GM12878 (cell line): ENCODE measurements around the gene AGBL4. TPM values are rescaled to one million over a fixed set of nuclear protein-coding genes. Genes with fewer than 3 reads are reported as not detected.
"Not testable (repeated sequence)": the region's sequence is repeated elsewhere in the genome, so short reads cannot be mapped to it uniquely, and the experiment has no call there.

Source experiments
- ATAC-seq: fragments of 200-7000 bp; cut with Tn5 transposase; 3 replicates; pipeline ENCODE4 v1.9.1; 2020; ENCODE audit warnings: mild to moderate bottlenecking, moderate library complexity
- BruUV-seq: library from RNA; stranded (reverse); fragments of 400-500 nt; replicated peaks from 2 replicates; lab custom pipeline; 2021; lab: Mats Ljungman, UMichigan
- CTCF ChIA-PET: fragments of 300-600 bp; sonication (Branson Sonifier 250); formaldehyde crosslinking; extraction: SDS; loops from one replicate; lab custom pipeline; 2021; ENCODE audit warnings: inconsistent platforms; lab: Yijun Ruan, JAX
- POLR2A ChIA-PET: fragments of 350-600 bp; formaldehyde crosslinking; extraction: SDS; loops from one replicate; lab custom pipeline; 2021; ENCODE audit warnings: inconsistent platforms; lab: Charles Lee
- RAD21 ChIA-PET: fragments of 300-600 bp; sonication (Branson Sonifier 250); formaldehyde crosslinking; loops from one replicate; lab custom pipeline; 2023; ENCODE audit warnings: antibody characterized with exemption; ENCODE audit not compliant: unreplicated experiment; lab: Charles Lee
- SMC1A ChIA-PET: fragments of 300-600 bp; sonication (Branson Sonifier 250); formaldehyde crosslinking; loops from one replicate; lab custom pipeline; 2023; ENCODE audit not compliant: unreplicated experiment, uncharacterized antibody; lab: Charles Lee
- DNase-seq: peaks from one replicate; pipeline ENCODE4 v3.0.0-alpha.2; 2011; ENCODE audit warnings: low read depth, low spot score
- FAIRE-seq: peaks from 3 replicates; lab custom pipeline; 2011; peaks lifted over from hg19 to GRCh38; lab: Jason Lieb, UNC
- H2AFZ ChIP-seq: 2 replicates; pipeline ENCODE4 v1.6.0; 2011; ENCODE audit warnings: low read depth, low read length, control low read depth; ENCODE audit not compliant: control insufficient read depth
- H3K27ac ChIP-seq: 2 replicates; pipeline ENCODE4 v1.5.1; 2011; ENCODE audit warnings: control low read depth; ENCODE audit not compliant: control insufficient read depth, insufficient read depth
- H3K27me3 ChIP-seq, 2 experiments: replicated peaks in 1 of 2; 2 replicates each; pipeline versions ENCODE4 v1.6.0 to v1.6.1; 2011; ENCODE audit warnings: low read length in 1 of 2; ENCODE audit not compliant: control insufficient read depth in 2 of 2, insufficient read depth in 2 of 2
- H3K36me3 ChIP-seq, 2 experiments: 2 replicates each; pipeline ENCODE4 v1.5.1; 2011; ENCODE audit warnings: low read length in 1 of 2; ENCODE audit not compliant: control insufficient read depth in 2 of 2, insufficient read depth in 2 of 2
- H3K4me1 ChIP-seq: 2 replicates; pipeline ENCODE4 v1.6.1; 2011; ENCODE audit warnings: mild to moderate bottlenecking, low read length, moderate library complexity, mixed read lengths; ENCODE audit not compliant: control insufficient read depth, insufficient read depth
- H3K4me2 ChIP-seq: 2 replicates; pipeline ENCODE4 v1.6.0; 2011; ENCODE audit warnings: control low read depth; ENCODE audit not compliant: control insufficient read depth, insufficient read depth
- H3K4me3 ChIP-seq: fragments of 200-600 bp; sonication (generic); 2 replicates; pipeline ENCODE4 v1.5.1; 2016
- H3K79me2 ChIP-seq: 2 replicates; pipeline ENCODE4 v1.6.0; 2011; ENCODE audit warnings: low read length; ENCODE audit not compliant: control insufficient read depth, insufficient read depth
- H3K9ac ChIP-seq: 2 replicates; pipeline ENCODE4 v1.8.0; 2011; ENCODE audit warnings: low read length, control low read depth, mixed read lengths; ENCODE audit not compliant: control insufficient read depth, insufficient read depth
- H3K9me3 ChIP-seq: replicated peaks from 3 replicates; pipeline ENCODE4 v1.5.1; 2011; ENCODE audit warnings: mild to moderate bottlenecking, low read length; ENCODE audit not compliant: control insufficient read depth, insufficient read depth
- H4K20me1 ChIP-seq: 2 replicates; pipeline ENCODE4 v1.6.0; 2011; ENCODE audit not compliant: control insufficient read depth, insufficient read depth
- CBX3 ChIP-seq: fragments of 200-600 bp; sonication (generic); IDR thresholded peaks from 2 replicates; pipeline ENCODE4 v1.6.1; 2016; ENCODE audit warnings: low read depth, borderline replicate concordance
- HDAC6 ChIP-seq: fragments of 200-600 bp; sonication (generic); IDR thresholded peaks from one replicate; pipeline ENCODE4 v1.8.0; 2017; ENCODE audit warnings: antibody characterized with exemption; ENCODE audit not compliant: unreplicated experiment
- MTA2 ChIP-seq: fragments of 450-650 bp; IDR thresholded peaks from 2 replicates; pipeline ENCODE4 v1.6.1; 2016; ENCODE audit warnings: low read depth, mild to moderate bottlenecking, moderate library complexity
- WGBS: methylation state at CpG from one replicate; pipeline ENCODE4 v1.1.6; 2016; ENCODE audit warnings: low lambda C conversion rate; ENCODE audit not compliant: insufficient replicate concordance, insufficient coverage; ENCODE audit errors: missing lambda C conversion rate; 5-methylcytosine and 5-hydroxymethylcytosine counted together
- in situ Hi-C: fragments of 300-500 bp; cut with MboI; formaldehyde crosslinking; loops from 9 replicates; pipeline ENCODE4 v1.14.3; 2018; ENCODE audit warnings: mixed read lengths
- intact Hi-C: fragments of 100-400 bp; cut with micrococcal nuclease; formaldehyde crosslinking; loops from one replicate; pipeline ENCODE4 v1.14.2; 2022; ENCODE audit not compliant: unreplicated experiment
- polyA plus RNA-seq, 11 experiments: library from polyadenylated mRNA; depleted of rRNA in 4 of 11; unstranded in 6 of 11; stranded (reverse) in 5 of 11; fragments of >200 nt; fragmentation: Nextera tagmentation in 4 of 11; fragmentation: Illumina TruSeq in 1 of 11; extraction: Ambion mirVana in 4 of 11; extraction: Trizol in 1 of 11; gene quantifications; 1 replicate in 1 of 11; 2 replicates in 10 of 11; pipeline versions ENCODE4 v1.2.1 to v1.2.3, GENCODE V29; 2011 to 2016; ENCODE audit warnings: inconsistent platforms in 2 of 11, missing spikeins in 2 of 11, low read depth in 1 of 11
- total RNA-seq, 4 experiments: library from RNA; depleted of rRNA in 3 of 4; stranded (reverse); fragments of >200 nt in 3 of 4; fragmentation: Illumina TruSeq in 1 of 4; extraction: Trizol in 1 of 4; gene quantifications; 2 replicates each; pipeline versions ENCODE4 v1.2.1 to v1.2.3, GENCODE V29; 2013 to 2021

Gene AGBL4
- total and polyA plus RNA-seq, 10 of the 15 experiments (the other 5 are each of a cell fraction or from before 2014, with no cell fraction given): 0.31 TPM; not detected in 9

GRCh38 chr1:49765034-49765433, 258.7 kb downstream of the AGBL4 start:
- no peak overlapping the region for H3K4me3 ChIP-seq
- no peak overlapping the region for H3K27ac ChIP-seq
- TF ChIP-seq MTA2 (no peak), CBX3 (no peak), HDAC6 (no peak)
- TF ChIP-seq, all 136 proteins: peak for 0
- BruUV-seq: no TSS peak
- Histone ChIP-seq H3K27me3 (no peaks in the 10 kb centered on the region), H3K4me2 (no peak overlapping the region), H3K4me1 (no peaks in the 10 kb centered on the region), H2AFZ (no peak overlapping the region), H3K79me2 (no peaks in the 10 kb centered on the region), H3K9ac (no peak overlapping the region), H3K36me3 (no peaks in the 10 kb centered on the region), H3K9me3 (no peaks in the 10 kb centered on the region), H4K20me1 (no peaks in the 10 kb centered on the region)
- RAD21 ChIA-PET: no interaction called here
- WGBS: 0% methylated on average over 3 of the region's 3 CpGs
- in situ Hi-C loops: no loop called here
- POLR2A ChIA-PET: no interaction called here
- SMC1A ChIA-PET: no interaction called here
- intact Hi-C loops: no loop called here
- FAIRE-seq: no peak
- ATAC-seq: no peak
- CTCF ChIA-PET: no interaction called here
- DNase-seq: no peak

GRCh38 chr1:49738118-49738517, 285.6 kb downstream of the AGBL4 start:
- in situ Hi-C loops, H3K79me2 ChIP-seq, CTCF ChIA-PET, SMC1A ChIA-PET, H3K27ac ChIP-seq, BruUV-seq, H3K4me1 ChIP-seq, POLR2A ChIA-PET, H3K9ac ChIP-seq, H4K20me1 ChIP-seq, FAIRE-seq, RAD21 ChIA-PET, ATAC-seq, H3K27me3 ChIP-seq, H3K4me3 ChIP-seq, H3K4me2 ChIP-seq, intact Hi-C loops, H2AFZ ChIP-seq, H3K9me3 ChIP-seq, H3K36me3 ChIP-seq, DNase-seq: not testable (repeated sequence)
- 41% methylated on average over 9 of the region's 9 CpGs for WGBS
